Measurements from ENCODE around the gene STK24. TPM values are rescaled to one million over a fixed set of nuclear protein-coding genes. Genes with fewer than 3 reads are reported as not detected.

Gene STK24
- total and polyA plus RNA-seq, 2 of the 4 experiments (the other 2 are of a cell fraction), result 29.2 to 43.4 TPM

DNA sequence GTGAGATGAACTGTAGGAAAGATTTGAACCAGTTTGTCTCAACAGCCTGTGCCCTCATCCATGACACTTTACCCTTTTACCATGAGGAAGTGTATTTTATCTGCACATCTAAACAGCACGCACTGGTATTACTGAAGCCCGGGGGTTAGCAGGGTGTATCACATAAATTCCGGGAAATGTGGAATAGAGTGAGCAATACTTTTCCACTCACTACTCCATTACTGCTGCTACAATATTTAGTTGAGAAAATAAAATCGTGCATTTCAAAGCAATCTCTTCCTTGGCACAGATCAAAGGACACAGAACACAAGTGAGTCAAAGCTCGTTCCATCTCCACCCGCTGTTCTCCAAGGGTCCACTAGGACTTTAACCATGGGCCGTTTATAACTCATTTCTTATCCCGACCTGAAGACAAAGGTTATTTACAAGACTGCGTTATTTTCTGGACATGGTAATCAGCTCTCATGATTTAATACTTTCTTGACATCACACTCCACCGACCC is 35.2 kb downstream of the STK24 start (continued):
- TF ChIP-seq, protein P1, sequence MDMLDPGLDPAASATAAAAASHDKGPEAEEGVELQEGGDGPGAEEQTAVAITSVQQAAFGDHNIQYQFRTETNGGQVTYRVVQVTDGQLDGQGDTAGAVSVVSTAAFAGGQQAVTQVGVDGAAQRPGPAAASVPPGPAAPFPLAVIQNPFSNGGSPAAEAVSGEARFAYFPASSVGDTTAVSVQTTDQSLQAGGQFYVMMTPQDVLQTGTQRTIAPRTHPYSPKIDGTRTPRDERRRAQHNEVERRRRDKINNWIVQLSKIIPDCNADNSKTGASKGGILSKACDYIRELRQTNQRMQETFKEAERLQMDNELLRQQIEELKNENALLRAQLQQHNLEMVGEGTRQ (IDR thresholded peaks at IDR 0.05; ENCODE audit: low read depth, low read length), result no peak
- no peak for TF ChIP-seq MAZ (IDR thresholded peaks at IDR 0.05; ENCODE audit: borderline replicate concordance, low read depth, low read length)

DNA sequence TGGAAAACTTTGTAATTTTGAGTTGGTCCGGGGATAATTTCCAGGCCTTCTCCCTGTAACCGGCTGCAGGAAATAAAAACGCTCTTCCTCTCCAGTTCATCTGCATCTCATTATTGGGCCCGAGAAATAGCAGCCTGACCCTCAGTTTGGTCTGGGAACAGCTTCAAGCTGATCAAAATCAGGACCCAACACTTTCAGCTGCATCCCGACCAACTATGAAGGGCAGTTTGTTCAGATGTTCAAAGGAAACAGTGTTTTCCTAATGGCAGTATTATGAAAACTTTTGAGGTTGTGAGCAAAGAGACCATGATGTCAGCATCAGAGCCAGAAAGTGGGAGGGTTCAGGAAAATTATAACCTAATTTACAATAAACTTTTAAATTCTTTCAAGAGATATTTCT is 35.7 kb downstream of the STK24 start:
- Histone ChIP-seq H2BK5ac (ENCODE audit: low read depth, low read length, poor library complexity, severe bottlenecking) (peak overlapping the region; percentile 61), H3K18ac (ENCODE audit: low read depth, low read length) (no peak overlapping the region; the same call in 1 of the 2 replicates), H3K4me1 (ENCODE audit: control insufficient read depth, insufficient read depth, low read length) (peaks cover 27% of the 10 kb centered on the region), H3K4ac (ENCODE audit: low read depth, low read length) (peak overlapping the region; percentile 45; the same call in 1 of the 2 replicates), H3K4me2 (ENCODE audit: low read depth, low read length) (peak overlapping the region; percentile 59; the same call in 1 of the 2 replicates), H3K9me3 (ENCODE audit: control insufficient read depth, insufficient read depth, low read length) (no peaks in the 10 kb centered on the region), H3K9me1 (ENCODE audit: insufficient read depth, low read length) (peaks cover 31% of the 10 kb centered on the region), H3K4me3 (ENCODE audit: insufficient read depth, low read depth, low read length) (no peak overlapping the region), H2AK5ac (ENCODE audit: low read depth, low read length) (no peak overlapping the region), H4K8ac (ENCODE audit: low read depth in 2 of 2, low read length in 2 of 2) (no peak overlapping the region), H3K23ac (ENCODE audit: low read depth, low read length) (peak overlapping the region; percentile 54; the same call in 1 of the 2 replicates), H2BK20ac (ENCODE audit: low read depth, low read length) (no peak overlapping the region), H2BK15ac (ENCODE audit: low read depth, low read length) (no peak overlapping the region), H4K5ac (ENCODE audit: low read depth, low read length) (0 out of 2 replicates have a peak overlapping the region, but pooled peaks have one; percentile 12), H2AFZ (replicated peaks; ENCODE audit: low read length, poor library complexity) (no peak overlapping the region), H4K91ac (ENCODE audit: insufficient read depth, low read depth, low read length) (no peak overlapping the region; the same call in 1 of the 2 replicates), H4K20me1 (ENCODE audit: insufficient read depth, low read length) (peaks cover 88% of the 10 kb centered on the region), H2BK120ac (ENCODE audit: low read depth, low read length) (no peak overlapping the region), H3K27ac (ENCODE audit: insufficient read depth, low read length) (no peak overlapping the region), H2AK9ac (replicated peaks; ENCODE audit: low read depth, low read length, poor library complexity) (no peak overlapping the region), H3K9ac (ENCODE audit: low read depth, low read length) (no peak overlapping the region), H3K36me3 (ENCODE audit: control insufficient read depth, insufficient read depth, low read length) (peaks cover 2% of the 10 kb centered on the region; the same call in 1 of the 2 replicates), H3K56ac (ENCODE audit: extremely low read depth, insufficient read depth, low read length) (no peak overlapping the region), H3K14ac (replicated peaks; ENCODE audit: low read depth, low read length) (peak overlapping the region; percentile 76), H3K79me1 (ENCODE audit: low read depth in 1 of 2, low read length in 2 of 2) (peaks cover 17 to 92% of the 10 kb centered on the region in 2 experiments), H3K27me3 (ENCODE audit: control insufficient read depth, insufficient read depth, low read length) (no peaks in the 10 kb centered on the region)
- ChIA-PET CTCF (no interaction called here), POLR2A (ENCODE audit: unreplicated experiment) (no interaction called here)
- WGBS, 2 experiments (ENCODE audit: extremely low coverage in 2 of 2, insufficient read length in 1 of 2), result no CpG with 5 or more reads among the region's 5 CpGs
- DNase-seq, result no peak
- intact Hi-C loops (cut with micrococcal nuclease) (no loop called here), in situ Hi-C loops (cut with MboI; ENCODE audit: low sequenced_read_pairs) (no loop called here), dilution Hi-C loops (cut with HindIII; ENCODE audit: low sequenced_read_pairs, unreplicated experiment) (no loop called here)
- BruUV-seq (replicated peaks), result no TSS peak
- ATAC-seq (ENCODE audit: low read depth), result 0 out of 2 replicates have a peak, but pooled peaks have one; percentile 27
- TF ChIP-seq RAD21 (IDR thresholded peaks at IDR 0.05; ENCODE audit: low read length), result no peak
- TF ChIP-seq, protein P1 (IDR thresholded peaks at IDR 0.05; ENCODE audit: low read depth, low read length), result no peak
- TF ChIP-seq, protein P2, sequence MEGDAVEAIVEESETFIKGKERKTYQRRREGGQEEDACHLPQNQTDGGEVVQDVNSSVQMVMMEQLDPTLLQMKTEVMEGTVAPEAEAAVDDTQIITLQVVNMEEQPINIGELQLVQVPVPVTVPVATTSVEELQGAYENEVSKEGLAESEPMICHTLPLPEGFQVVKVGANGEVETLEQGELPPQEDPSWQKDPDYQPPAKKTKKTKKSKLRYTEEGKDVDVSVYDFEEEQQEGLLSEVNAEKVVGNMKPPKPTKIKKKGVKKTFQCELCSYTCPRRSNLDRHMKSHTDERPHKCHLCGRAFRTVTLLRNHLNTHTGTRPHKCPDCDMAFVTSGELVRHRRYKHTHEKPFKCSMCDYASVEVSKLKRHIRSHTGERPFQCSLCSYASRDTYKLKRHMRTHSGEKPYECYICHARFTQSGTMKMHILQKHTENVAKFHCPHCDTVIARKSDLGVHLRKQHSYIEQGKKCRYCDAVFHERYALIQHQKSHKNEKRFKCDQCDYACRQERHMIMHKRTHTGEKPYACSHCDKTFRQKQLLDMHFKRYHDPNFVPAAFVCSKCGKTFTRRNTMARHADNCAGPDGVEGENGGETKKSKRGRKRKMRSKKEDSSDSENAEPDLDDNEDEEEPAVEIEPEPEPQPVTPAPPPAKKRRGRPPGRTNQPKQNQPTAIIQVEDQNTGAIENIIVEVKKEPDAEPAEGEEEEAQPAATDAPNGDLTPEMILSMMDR (conservative IDR thresholded peaks at IDR 0.05; ENCODE audit: low read depth, low read length), result no peak
- TF ChIP-seq NFE2L2 (IDR thresholded peaks at IDR 0.05; ENCODE audit: low read depth, low read length), result no peak
- no peak for TF ChIP-seq MXI1 (IDR thresholded peaks at IDR 0.05; ENCODE audit: borderline replicate concordance, low read depth, low read length)
- no peak for TF ChIP-seq CHD1 (IDR thresholded peaks at IDR 0.05; ENCODE audit: low read depth, low read length)
- TF ChIP-seq FOS (IDR thresholded peaks at IDR 0.05; ENCODE audit: low read depth, low read length), result no peak
- no peak for TF ChIP-seq POLR2A (IDR thresholded peaks at IDR 0.05; ENCODE audit: low read depth, low read length)
- TF ChIP-seq, protein P3, sequence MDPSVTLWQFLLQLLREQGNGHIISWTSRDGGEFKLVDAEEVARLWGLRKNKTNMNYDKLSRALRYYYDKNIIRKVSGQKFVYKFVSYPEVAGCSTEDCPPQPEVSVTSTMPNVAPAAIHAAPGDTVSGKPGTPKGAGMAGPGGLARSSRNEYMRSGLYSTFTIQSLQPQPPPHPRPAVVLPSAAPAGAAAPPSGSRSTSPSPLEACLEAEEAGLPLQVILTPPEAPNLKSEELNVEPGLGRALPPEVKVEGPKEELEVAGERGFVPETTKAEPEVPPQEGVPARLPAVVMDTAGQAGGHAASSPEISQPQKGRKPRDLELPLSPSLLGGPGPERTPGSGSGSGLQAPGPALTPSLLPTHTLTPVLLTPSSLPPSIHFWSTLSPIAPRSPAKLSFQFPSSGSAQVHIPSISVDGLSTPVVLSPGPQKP (IDR thresholded peaks at IDR 0.05; ENCODE audit: borderline replicate concordance, low read depth, low read length), result no peak
- no peak for TF ChIP-seq RFX5 (IDR thresholded peaks at IDR 0.05; ENCODE audit: low read depth, low read length)
- TF ChIP-seq MAFK (IDR thresholded peaks at IDR 0.05; ENCODE audit: low read depth, low read length), result no peak
- no peak for TF ChIP-seq MAZ (IDR thresholded peaks at IDR 0.05; ENCODE audit: borderline replicate concordance, low read depth, low read length)
